SK-N-MC (cell line): Measurements from ENCODE around the gene TNFRSF18.

ENCODE experiments used
- FOXP2 ChIP-seq: optimal IDR thresholded peaks from 2 replicates; pipeline ENCODE3; 2011; ENCODE audit warnings: mild to moderate bottlenecking, moderate library complexity; ENCODE audit not compliant: insufficient read depth; ENCODE audit errors: extremely low read length, control extremely low read depth
- POLR2AphosphoS5 ChIP-seq: IDR thresholded peaks from 2 replicates; pipeline ENCODE4 v1.6.1; 2012; ENCODE audit warnings: mild to moderate bottlenecking, low read depth, low read length, borderline replicate concordance

GRCh38 chr1:1164701-1165451 lies 41.5 kb downstream of the TNFRSF18 start:
- TF ChIP-seq POLR2AphosphoS5 (no peak), FOXP2 (no peak)
